Measurements from ENCODE around the gene SYNDIG1L.
"Not testable (repeated sequence)": the region's sequence is repeated elsewhere in the genome, so short reads cannot be mapped to it uniquely, and the experiment has no call there.

Gene SYNDIG1L

DNA sequence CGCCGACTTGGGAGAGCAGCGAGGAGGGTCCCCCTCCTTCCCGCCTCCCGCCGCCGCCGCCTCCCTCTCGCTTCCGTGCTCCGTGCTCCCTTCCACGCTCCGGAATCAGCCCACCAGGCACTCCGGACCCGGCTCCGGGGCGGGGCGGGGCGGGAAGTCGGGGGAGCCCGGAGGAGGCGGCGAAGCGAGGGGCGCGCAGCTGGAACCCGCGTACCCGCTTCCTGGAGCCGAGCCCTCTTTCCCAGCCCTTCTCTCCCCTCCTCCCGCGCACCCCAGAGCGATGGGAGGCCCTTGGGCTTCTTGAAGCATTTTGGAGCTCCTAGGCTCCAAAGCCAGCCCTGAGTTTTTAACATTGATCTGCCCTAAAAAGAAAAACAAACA, at the start of gene SYNDIG1L:
Gene SYNDIG1L, minus strand, starts transcription at position 9 of the 381 bp plus-strand sequence. CDS start 16,466 bp downstream, outside the sequence.
- no peak for DNase-seq

DNA sequence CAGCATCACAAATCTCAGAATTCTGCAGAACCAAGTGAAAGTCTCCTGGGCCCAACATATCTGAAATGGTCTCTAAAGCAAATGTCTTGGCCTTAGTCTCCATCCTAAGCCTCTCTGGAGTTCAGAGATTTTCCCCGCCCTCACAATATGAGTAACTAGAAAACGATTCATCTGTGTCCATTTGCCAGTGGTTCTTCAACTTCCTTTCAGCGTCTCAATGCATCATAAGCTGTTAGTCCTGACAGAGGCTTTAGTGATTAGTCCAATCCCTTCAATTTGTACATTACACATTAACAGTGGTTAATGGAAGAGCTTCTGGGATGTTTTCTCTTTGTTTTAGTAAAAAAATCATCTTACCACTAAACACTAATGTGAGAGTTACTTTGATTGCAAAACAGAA, 49.7 kb upstream of the SYNDIG1L start:
- DNase-seq: no peak

DNA sequence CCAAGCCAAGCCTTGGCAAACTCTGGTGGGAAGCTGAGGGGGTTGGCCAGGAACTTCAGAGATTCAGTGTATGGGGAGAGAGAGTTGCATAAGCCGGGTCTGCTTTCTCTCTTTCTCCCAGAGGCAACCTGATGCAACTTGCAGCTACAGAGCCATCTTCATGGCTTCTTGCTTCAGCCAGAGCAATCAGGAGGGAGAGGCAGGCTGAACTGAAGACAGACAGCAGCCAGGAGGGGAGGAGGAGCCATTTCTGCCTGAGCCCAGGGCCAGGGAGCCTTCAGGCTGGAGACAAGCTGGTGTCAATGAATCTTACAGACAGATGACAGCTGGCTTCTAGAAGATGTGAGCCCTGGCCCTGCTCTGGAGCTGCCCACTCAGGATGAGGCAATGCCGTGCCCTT, 48.4 kb upstream of the SYNDIG1L start:
- DNase-seq: no peak

DNA sequence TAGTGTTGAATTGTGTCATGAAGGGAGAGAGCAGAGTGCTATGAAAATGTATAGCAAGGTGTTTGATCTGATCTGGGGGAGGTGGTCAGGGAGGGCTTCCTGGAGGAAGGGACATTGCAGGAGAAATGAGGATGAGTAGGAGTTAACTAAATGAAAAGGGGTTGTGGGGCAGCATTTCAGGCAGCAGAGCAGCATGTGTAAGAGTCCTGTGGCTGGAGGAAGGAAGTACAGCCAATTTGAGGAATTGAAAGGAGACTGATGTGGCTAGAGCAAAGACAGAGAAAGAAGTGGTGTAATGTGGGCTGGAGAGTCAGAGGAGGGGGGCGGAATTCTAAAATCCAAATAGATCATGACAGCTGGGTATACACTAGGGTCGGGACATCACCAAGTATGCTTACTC, 46.6 kb upstream of the SYNDIG1L start:
- DNase-seq: no peak

DNA sequence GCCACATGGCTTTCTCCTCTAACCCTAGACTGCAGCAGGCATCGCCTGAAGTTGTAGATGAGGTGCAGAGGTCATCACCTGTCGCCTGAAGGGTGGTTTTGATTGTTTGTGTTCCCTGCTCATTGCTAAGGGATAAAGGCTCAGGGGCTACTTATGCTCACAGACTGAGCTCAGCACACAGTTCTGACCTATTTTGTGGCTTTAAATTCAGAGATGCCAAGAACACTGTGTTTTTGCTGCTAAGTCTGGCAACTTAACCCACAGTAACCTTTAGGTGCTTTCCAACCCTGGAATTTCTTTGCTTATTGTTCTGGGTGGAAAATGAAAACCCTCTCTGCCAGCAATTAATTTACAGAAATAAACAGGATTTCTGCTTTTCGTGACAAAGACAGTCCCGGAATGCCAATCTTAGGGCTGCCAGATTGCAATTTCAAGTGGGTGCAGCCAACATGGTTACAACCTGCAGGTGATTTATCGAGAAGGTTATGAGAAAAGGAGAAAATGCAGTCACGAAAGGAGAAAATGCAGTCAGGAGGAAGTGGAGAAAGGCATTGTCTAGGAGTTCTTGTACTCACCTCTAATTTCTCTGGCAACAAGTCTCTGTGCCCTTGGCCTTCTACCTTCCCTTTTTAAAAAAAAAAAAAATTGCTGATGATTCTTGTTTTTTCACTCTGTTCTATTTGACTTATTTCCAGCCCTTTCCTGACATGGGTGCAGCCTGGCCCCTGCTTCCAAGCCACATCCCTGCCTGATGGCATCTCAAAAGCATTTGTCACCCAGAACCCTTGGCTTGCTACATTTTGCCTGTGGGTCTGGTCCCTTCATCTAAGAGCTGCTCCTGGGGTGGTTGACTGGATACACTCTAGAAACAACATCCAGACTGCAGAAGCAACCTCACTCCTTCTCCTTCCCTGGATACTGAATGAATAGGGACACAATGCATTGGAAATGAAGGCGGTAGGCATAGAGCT, 43.8 kb upstream of the SYNDIG1L start:
- no peak for DNase-seq

DNA sequence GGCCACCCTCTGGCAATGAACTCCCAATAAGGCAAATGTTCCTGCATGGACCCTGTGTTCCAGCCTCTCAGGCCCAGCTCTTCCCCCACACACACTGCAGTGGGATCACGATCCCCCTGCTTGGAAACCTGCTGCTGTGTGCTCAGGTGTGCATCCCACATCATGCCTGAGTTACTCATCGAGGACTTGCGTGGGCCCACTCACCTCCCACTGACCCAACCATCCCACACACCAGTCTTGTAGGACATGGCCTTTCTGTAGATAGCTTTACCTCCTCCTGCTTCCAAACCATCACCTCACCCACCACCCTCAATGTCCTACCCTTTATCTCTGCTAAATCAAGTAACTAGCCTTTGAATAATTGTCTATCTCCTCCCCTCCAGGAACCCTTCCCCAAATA, 42.5 kb upstream of the SYNDIG1L start:
- DNase-seq: no peak

DNA sequence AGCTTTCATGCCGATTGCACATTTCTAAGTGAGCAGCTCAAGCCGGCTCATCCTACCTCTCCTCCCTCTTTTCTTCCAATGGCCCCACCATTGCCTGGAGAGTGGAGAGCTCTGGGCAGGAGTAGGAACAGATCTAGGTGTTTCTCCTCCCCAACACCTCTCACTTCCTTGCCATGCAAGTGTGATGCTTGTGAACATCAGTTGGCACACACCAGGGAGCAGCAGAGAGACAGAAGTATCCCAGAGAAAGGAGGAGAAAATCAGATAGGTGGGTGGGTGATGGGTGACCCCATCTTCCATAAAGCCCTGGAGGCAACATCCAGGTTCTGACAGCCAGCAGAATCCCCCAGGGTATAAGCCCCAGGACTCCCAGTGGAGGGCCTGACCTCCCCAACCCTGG, 39.3 kb upstream of the SYNDIG1L start:
- no peak for DNase-seq

DNA sequence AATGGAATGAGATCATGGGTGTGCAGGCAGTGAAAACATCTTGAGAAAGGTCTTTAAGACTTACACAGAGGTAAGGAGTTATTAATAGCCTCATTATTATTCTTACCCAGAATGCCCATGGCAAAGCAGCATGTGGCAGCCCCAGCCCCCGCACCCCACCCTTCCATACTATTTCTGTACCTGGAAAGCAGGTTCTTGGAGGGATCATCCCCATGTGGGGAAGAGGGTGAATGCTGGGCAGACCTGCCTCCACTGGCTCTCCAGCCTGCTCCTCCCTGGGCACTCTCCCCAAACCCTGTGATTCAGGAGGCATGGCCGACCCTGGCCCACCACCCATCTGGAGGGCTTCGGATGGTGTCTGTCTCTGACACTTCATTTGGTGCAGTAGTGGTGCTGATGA, 38.8 kb upstream of the SYNDIG1L start:
- DNase-seq: no peak

DNA sequence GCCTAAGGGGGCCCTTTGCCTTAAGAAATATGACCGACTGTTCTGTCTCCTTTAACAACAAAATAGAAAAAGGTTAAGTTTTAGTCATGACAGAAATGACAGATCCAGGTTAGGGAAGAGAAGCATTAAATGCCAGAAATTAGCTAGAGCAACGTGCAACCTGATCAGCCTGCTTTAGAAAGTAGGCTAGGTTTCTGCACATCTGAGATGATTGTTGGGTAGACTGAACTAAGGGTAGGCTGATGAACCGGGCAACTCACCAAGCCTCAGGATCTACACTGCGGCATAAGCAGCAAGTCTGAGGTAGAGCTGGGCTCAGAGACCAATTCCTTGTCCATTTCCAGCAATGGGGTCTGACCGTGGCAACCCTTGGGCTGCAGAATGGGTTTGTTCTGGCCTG, 37.7 kb upstream of the SYNDIG1L start:
- no peak for DNase-seq

DNA sequence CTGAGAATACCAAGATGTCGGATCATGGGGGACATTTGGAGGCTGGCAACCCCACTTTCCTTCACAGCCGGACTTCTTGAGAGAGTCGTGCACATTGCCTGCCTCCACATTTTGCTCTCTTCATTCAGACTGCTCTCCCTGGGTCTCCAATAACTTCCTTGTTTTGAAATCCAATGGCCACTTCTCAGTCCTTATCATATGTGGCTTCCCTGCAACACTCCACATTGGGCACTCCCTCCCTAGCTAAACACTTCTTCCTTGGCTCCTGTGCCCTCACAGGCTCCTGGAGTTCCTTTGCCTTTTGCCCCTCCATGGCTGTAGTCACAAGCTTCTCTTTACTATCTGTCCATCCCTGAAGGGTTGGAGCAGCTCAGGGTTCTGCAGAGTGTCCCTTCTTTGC, 37.0 kb upstream of the SYNDIG1L start:
- DNase-seq: no peak

DNA sequence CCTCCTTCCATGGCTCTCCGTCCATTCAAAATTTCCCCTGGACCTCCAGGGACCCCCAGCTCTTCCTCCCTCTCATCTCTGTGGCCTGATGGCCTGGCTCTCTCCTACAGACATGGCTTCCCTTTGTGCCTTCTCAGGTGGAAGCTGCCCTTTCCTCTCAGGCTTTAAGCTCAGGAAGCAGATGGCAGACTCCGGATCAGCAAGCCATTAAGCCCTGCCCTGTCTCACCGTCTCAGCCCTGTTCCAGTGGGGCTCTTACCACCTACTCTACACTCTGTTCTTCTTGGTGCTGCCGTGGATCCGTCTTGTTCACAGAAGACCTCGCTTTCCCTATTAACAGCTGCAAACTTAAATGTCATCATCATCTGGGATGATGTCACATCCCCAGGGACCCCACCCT, 34.0 kb upstream of the SYNDIG1L start:
- DNase-seq: no peak

DNA sequence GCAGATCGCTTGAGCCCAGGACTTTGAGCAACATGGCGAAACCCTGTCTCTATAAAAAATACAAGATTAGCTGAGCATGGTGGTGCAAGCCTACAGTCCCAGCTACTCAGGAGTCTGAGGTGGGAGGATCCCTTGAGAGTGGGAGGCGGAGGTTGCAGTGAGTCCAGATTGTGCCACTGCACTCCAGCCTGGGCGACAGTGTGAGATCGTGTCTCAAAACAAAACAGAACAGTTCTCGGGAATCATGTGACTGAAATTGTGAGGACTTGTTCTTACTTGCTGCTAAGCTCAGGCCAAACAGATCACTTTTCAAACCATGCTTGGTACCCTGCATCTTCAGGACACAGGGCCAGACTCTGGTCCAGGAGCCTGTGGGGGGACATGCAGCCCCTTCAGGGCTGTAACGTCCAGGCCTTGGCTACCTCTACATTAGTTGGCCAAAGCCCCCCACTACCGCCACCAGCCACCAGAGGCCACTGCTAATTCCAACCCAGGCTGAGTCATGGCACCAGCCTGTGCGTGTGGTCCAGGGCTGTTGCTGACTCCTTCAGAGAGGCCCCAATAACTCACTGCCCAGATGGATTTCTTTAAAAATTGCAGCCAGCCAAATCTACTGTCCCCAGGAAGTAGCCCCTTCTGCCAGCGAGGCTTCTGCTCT, 33.4 kb upstream of the SYNDIG1L start:
- DNase-seq: peak; percentile 22

DNA sequence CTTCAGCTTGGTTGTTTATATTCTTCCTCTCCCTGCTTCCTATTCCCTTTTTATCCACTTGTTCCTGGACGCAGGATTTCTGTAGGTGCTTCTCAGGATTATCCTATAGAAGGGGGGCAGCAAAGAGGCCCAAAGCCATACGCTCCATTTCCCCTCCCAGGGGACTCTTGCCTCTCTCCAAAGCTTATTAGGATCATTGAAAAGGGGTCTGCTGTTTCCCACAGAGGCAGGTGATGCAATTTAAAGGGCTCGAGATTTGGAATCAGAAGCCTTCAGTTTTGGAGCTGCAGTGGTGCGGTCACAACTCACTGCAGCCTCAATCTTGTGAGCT, 31.5 kb upstream of the SYNDIG1L start:
- DNase-seq: no peak

DNA sequence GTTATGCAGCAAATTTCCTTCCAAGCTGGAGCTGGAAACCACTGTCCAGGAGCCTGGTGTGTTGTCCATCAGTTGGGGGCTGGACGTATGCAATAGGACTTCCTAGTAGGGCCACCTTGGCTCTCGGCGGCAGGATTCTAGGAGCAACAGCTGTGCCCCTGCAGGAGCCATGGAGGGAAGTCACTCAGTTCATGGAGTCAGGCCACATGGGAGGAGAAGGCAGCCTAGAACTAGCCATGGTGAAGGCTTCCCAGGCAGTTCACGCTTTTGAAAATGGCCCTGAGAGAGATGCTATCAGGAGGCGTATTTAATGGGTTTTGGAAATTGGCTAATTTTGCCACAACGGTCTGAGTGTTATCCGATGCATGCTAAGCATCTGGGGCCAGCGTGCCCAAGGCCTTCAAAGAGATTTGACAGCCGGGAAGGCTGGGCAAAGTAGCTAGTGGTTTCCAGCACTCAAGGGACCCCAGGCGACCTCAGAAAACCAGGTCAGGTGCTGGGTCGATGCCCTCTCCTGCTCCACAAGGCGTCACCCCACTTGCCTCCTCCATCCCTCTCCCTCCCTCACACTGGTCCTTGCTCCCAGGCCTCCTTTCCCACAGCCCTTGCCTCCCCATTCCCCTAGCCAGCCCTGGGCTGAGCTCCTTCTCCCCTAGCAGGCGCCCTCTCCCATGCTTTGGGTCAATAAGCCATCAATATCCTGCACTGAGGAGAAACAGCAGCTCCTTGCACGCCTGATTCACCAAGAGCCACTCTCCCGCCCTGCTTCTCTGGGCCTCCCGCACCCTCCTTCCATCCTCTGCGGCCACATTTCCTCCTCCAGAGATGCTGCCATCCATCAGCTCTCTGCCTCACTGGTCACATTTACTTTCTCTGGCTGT, 30.9 kb upstream of the SYNDIG1L start:
- no peak for DNase-seq

DNA sequence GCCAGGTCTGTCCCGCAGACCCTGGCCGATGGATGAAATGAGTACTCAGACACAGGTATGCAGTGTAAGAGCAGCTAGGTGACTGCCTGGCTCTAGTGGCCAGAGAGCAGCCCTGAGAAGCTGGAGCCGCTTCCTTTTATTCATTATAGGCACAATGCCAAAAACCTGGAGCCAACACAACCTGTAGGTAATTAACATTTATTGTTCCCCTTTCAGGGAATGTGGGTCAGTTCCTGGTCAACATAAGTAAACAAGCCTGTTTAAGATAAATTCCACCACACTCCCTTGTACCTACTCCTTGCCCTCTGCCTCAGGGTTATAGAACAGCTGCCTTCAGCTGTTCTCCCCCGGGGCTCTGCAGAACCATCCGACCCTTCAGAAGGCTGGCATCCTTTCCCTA, 28.4 kb upstream of the SYNDIG1L start:
- not testable (repeated sequence) for DNase-seq

DNA sequence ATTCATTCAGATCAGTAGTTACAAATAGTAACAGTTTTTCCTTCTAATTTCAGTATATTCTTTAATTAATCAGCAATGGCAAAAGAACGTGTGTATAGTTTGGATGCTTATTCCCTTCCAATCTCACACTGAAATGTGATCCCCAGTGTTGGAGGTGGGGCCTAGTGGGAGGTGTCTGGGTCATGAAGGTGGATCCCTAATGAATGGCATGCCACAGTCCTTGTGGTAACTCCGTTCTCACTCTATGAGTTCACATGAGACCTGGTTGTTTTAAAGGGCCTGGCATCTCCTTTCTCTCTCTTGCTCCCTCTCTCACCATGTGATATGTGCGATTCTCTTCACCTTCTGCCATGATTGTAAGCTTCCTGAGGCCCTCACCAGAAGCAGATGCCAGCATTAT, 18.9 kb upstream of the SYNDIG1L start:
- no peak for DNase-seq

DNA sequence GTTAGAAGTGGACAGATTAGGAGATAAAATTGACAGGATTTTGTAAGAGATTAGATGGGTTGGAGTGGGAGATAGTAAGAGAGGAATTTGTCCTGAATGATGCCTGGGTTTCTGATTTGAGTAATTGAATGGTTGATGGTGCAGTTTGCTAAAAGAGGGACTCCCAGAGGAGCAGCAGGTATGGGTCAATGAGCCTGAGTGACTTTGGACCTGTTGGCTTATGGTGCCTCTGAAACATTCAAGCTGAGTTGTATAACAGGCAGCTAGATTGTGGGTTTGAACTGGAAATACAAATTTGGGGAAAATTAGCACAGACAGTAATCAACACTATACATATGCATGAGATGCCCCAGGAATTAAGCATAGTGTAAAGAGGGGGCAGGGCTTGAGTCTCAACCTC, 16.7 kb upstream of the SYNDIG1L start:
- no peak for DNase-seq

DNA sequence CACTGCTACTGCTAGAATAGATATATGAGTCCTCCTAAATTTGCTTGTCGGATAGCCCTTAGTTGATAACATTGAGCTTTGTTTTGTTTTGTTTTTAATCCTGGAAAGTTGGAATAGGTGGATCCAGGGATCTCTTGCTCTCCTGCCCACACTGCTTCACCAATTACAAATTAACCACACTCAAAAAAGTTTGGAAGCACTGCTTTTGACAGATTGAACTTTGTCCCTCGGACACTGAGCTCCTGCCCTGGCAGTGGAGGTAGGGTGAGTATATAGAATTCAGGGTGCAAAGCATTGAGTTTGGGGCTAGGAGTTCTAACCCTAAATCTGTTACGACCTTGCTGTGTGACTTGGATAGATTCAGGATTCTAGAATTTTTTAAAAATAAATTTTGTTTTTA, 15.1 kb upstream of the SYNDIG1L start:
- no peak for DNase-seq

DNA sequence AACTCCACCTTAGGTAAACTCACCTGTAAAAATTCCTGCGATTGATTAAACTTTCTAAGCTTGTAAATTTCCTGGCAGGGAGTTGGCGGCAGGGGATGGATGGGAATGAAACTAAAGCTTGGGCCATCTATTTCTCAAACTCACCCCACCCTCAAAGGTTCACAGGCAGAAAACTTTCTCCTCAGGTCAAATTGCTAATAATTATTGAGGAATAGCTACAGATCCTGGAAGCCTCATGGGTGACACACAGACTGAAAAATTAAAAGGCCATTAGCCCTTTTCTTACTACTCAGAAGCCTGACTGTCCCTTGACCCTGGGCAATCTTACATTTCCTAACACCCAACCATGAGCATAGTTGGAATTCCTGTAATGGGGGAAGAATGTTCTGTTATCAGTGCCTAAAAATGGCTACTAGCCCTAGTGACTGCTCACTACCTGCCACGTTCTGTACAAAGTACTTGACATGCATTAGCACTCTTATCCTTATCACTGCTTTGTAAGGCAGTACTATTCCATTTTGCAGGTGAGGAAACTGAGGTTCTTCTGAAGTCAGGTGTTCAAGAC, 12.4 kb upstream of the SYNDIG1L start:
- no peak for DNase-seq

DNA sequence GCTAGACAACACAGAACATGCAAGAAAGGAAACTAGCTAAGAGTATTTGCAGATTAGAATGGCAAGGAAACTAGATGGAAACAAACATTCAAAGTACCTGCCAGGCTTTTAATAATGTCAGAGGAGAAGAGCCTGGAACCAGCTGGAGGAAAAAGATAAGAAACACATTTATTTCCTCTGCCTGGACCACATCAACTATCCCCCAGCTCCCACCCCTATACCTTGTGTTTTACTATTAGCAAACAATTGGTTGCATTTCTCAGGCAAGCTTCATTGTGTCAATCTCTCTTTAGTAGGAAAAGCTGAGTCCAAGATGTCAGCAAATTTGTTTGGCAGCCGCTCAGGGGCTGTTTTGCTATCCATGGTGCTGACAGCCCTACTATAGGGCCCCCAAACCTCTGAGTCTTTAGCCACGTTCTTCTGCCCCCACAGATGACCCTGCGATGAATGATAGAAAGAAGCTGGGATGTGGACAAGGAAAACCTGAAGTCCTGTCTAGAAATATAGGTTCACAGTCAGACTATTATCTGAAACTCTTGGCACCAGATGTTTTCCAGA, 11.6 kb upstream of the SYNDIG1L start:
- DNase-seq: no peak

DNA sequence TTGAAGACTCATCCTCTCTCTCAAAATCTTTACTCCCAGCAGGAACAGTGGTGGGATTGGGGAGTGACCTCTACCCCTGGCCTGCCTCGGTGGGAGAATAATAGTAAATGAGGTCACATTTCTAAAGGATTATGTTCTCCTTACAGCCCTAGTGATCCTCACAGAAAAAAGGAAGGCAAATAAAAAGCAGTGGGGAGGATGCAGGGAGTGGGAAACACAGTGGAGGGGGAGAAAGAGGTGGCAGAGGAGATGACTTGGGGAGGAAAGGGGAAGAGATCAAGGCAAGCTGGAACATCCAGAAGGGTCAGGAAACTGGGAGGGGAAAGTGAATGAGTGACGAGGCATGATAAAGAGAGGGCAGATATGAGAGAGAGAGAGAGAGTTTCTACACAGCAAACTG, 8.3 kb upstream of the SYNDIG1L start:
- no peak for DNase-seq

DNA sequence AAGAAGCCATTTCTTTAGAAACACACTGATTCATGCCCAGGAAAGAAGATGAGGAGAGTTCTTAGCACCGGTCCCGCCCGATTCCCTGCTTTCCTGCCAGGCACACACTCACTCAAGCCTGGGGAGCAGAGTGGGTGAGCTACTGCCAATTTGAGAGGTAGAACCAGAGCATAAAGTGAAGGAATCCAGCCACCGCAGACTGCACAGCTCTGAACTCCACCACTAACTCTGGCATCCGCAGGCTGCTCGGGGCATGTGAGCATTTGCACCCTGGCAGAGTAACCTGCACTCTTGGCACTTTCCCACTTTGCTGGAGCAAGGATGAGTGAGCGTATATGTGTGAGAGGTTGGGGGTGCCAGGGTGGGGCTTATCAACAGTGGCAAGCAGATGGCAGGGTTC, 4.0 kb upstream of the SYNDIG1L start:
- DNase-seq: no peak

DNA sequence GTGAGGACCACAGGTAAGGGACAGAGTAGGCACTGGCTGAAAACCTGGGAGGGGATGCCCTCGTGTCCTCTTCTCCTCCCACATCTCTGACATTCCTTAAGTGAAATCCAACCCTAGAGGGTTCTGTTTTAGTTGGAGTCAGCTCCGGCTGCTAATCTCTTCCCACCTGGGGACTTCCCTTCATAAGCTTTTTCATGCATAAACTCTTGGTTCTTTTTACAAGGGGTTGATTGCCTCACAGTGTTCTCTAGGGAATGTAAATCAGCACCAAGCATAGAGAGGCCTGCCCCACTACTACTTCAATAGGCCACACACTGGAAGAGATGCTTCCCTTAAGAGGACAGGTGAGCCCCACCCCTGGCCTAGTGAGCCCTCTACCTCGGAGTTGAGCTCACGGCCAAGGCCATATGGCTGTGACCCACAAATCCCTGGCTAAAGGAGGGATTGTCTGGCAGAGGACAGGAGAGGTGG, 3.2 kb upstream of the SYNDIG1L start:
- no peak for DNase-seq

Data from activated CD4-positive, alpha-beta T cell treated with anti-CD3 and anti-CD28 coated beads, Interleukin-10, Interleukin-2, amounts not matched to agents 100 ng/mL and 50 ng/mL, durations not matched to agents 16 hours and 8 hours (primary cell).